ENCODE data around the gene RNF144A. TPM values are rescaled to one million over a fixed set of nuclear protein-coding genes. Genes with fewer than 3 reads are reported as not detected.

The RNF144A gene
- total and polyA plus RNA-seq, 2 donors (not counting 1 experiment from before 2014, with no cell fraction given) = 1.2 to 1.6 TPM

DNA sequence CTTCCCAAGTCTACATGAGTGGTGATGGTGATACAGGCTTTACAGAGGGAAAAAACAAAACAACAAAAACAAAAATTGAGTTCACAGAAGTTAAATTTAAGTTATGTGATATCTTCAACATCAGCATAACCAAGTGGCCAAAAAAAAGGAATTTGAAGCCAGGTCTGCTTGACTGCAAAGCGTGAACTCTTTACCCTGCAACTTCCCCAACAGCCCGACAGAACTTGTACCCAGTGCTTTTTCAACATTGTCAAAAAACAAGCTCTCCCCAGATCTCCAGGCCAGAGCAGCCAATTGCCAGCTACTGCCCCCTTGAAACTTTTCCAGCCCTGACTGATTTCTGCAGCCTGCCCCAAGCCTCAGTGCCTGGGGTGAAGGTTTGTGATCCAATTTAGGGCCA, 76.7 kb downstream of the RNF144A start:
- H3K36me3 ChIP-seq (replicated peaks in 1 of 2; ENCODE audit: control extremely low read depth in 1 of 2, control insufficient read depth in 1 of 2, extremely low read depth in 1 of 2, insufficient read depth in 2 of 2, low read length in 1 of 2) = no peaks in the 10 kb centered on the region
- H3K27me3 ChIP-seq (replicated peaks in 1 of 4; ENCODE audit: control extremely low read depth in 1 of 4, control insufficient read depth in 3 of 4, insufficient read depth in 4 of 4, low read length in 3 of 4) = no peaks in the 10 kb centered on the region
- H4K20me1 ChIP-seq (ENCODE audit: control insufficient read depth, insufficient read depth, low read length, poor library complexity, severe bottlenecking) = no peaks in the 10 kb centered on the region
- no peak for TF ChIP-seq EZH2 (IDR thresholded peaks at IDR 0.05; ENCODE audit: borderline replicate concordance, insufficient read depth, low read depth, low read length, poor library complexity, severe bottlenecking)
- TF ChIP-seq, protein P1, sequence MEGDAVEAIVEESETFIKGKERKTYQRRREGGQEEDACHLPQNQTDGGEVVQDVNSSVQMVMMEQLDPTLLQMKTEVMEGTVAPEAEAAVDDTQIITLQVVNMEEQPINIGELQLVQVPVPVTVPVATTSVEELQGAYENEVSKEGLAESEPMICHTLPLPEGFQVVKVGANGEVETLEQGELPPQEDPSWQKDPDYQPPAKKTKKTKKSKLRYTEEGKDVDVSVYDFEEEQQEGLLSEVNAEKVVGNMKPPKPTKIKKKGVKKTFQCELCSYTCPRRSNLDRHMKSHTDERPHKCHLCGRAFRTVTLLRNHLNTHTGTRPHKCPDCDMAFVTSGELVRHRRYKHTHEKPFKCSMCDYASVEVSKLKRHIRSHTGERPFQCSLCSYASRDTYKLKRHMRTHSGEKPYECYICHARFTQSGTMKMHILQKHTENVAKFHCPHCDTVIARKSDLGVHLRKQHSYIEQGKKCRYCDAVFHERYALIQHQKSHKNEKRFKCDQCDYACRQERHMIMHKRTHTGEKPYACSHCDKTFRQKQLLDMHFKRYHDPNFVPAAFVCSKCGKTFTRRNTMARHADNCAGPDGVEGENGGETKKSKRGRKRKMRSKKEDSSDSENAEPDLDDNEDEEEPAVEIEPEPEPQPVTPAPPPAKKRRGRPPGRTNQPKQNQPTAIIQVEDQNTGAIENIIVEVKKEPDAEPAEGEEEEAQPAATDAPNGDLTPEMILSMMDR (IDR thresholded peaks at IDR 0.05) = no peak
- H3K27ac ChIP-seq (ENCODE audit: low read length in 2 of 2) = no peak overlapping the region
- H3K9me3 Mint-ChIP-seq (ENCODE audit: insufficient read depth) = peaks cover 4% of the 10 kb centered on the region
- DNase-seq = no peak
- WGBS (ENCODE audit: insufficient coverage) = 0% methylated on average over 2 of the region's 2 CpGs
- no peak overlapping the region for H3K4me3 Mint-ChIP-seq
- POLR2A ChIA-PET = no interaction called here
- no peak overlapping the region for H3K4me2 ChIP-seq (replicated peaks; ENCODE audit: low read depth, low read length, poor library complexity, severe bottlenecking)
- no peaks in the 10 kb centered on the region for H3K27me3 Mint-ChIP-seq
- H3K4me3 ChIP-seq (ENCODE audit: control extremely low read depth in 1 of 5, extremely low read depth in 1 of 5, insufficient read depth in 1 of 5, low read depth in 2 of 5, low read length in 4 of 5) = no peak overlapping the region
- peaks cover 13 to 14% of the 10 kb centered on the region in 2 donors for H3K4me1 ChIP-seq (ENCODE audit: control insufficient read depth in 2 of 2, insufficient read depth in 2 of 2, low read length in 2 of 2)
- no peak overlapping the region for H2AFZ ChIP-seq (ENCODE audit: insufficient read depth, low read depth, low read length, poor library complexity, severe bottlenecking)
- peaks cover 18% of the 10 kb centered on the region for H3K4me1 Mint-ChIP-seq
- no peak overlapping the region for H3K9ac ChIP-seq (ENCODE audit: low read length)
- CTCF ChIA-PET = no interaction called here
- no peak for ATAC-seq (ENCODE audit: low read depth)
- H3K27ac Mint-ChIP-seq = no peak overlapping the region
- H3K9me3 ChIP-seq (ENCODE audit: control extremely low read depth in 1 of 3, control insufficient read depth in 2 of 3, insufficient read depth in 1 of 3, low read length in 2 of 3) = no peaks in the 10 kb centered on the region
- intact Hi-C loops (cut with micrococcal nuclease) = no loop called here
- H3K79me2 ChIP-seq (ENCODE audit: control insufficient read depth, insufficient read depth, low read length) = no peaks in the 10 kb centered on the region

DNA sequence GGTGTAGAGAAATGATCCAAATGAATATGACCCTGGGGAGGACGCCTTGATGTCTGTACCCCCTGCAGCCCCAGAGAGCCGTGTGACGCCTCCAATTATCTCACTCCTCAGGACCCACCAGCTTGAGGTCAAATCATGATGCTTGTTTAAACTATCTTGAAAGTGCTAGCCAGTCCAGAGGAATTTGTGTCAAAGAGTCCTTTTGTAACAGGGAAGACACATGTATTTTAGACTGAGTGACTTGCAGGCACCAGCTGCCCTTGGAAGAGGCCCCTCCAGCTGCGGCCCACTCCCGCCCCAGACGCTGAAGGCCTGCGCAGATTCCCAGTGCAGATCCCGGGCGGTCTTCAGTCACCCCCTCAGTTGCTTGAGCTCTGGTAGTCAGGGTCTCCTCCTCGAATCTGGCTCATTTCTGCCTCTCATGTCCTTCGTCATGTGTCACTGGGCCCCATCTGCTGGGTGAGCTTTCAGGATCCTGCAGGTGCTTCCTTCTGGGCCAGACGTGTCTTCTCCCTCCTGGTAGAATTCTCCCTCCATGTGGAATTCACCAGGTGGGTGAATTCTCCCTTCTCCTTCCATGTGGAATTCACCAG, 77.4 kb downstream of the RNF144A start:
- H3K27me3 ChIP-seq (replicated peaks in 1 of 4; ENCODE audit: control extremely low read depth in 1 of 4, control insufficient read depth in 3 of 4, insufficient read depth in 4 of 4, low read length in 3 of 4) = no peaks in the 10 kb centered on the region
- no peaks in the 10 kb centered on the region for H3K36me3 ChIP-seq (replicated peaks in 1 of 2; ENCODE audit: control extremely low read depth in 1 of 2, control insufficient read depth in 1 of 2, extremely low read depth in 1 of 2, insufficient read depth in 2 of 2, low read length in 1 of 2)
- peaks cover 20 to 21% of the 10 kb centered on the region in 2 donors for H3K4me1 ChIP-seq (ENCODE audit: control insufficient read depth in 2 of 2, insufficient read depth in 2 of 2, low read length in 2 of 2)
- no peak overlapping the region for H3K4me2 ChIP-seq (replicated peaks; ENCODE audit: low read depth, low read length, poor library complexity, severe bottlenecking)
- no peak overlapping the region for H3K27ac Mint-ChIP-seq
- WGBS (ENCODE audit: insufficient coverage) = 84% methylated on average over 10 of the region's 12 CpGs
- TF ChIP-seq, protein P1 (IDR thresholded peaks at IDR 0.05) = no peak
- TF ChIP-seq EZH2 (IDR thresholded peaks at IDR 0.05; ENCODE audit: borderline replicate concordance, insufficient read depth, low read depth, low read length, poor library complexity, severe bottlenecking) = no peak
- no peak overlapping the region for H2AFZ ChIP-seq (ENCODE audit: insufficient read depth, low read depth, low read length, poor library complexity, severe bottlenecking)
- H4K20me1 ChIP-seq (ENCODE audit: control insufficient read depth, insufficient read depth, low read length, poor library complexity, severe bottlenecking) = no peaks in the 10 kb centered on the region
- no peak overlapping the region for H3K4me3 Mint-ChIP-seq
- H3K9me3 Mint-ChIP-seq (ENCODE audit: insufficient read depth) = peaks cover 4% of the 10 kb centered on the region
- H3K4me1 Mint-ChIP-seq = peaks cover 25% of the 10 kb centered on the region
- intact Hi-C loops (cut with micrococcal nuclease) = no loop called here
- no peak overlapping the region for H3K27ac ChIP-seq (ENCODE audit: low read length in 2 of 2)
- POLR2A ChIA-PET = no interaction called here
- CTCF ChIA-PET = no interaction called here
- no peaks in the 10 kb centered on the region for H3K27me3 Mint-ChIP-seq
- H3K79me2 ChIP-seq (ENCODE audit: control insufficient read depth, insufficient read depth, low read length) = no peaks in the 10 kb centered on the region
- H3K9me3 ChIP-seq (ENCODE audit: control extremely low read depth in 1 of 3, control insufficient read depth in 2 of 3, insufficient read depth in 1 of 3, low read length in 2 of 3) = no peaks in the 10 kb centered on the region
- DNase-seq = no peak
- H3K9ac ChIP-seq (ENCODE audit: low read length) = no peak overlapping the region
- H3K4me3 ChIP-seq (ENCODE audit: control extremely low read depth in 1 of 5, extremely low read depth in 1 of 5, insufficient read depth in 1 of 5, low read depth in 2 of 5, low read length in 4 of 5) = no peak overlapping the region
- no peak for ATAC-seq (ENCODE audit: low read depth)
